Measurements from ENCODE around the gene LGALS9. TPM values are rescaled to one million over a fixed set of nuclear protein-coding genes. Genes with fewer than 3 reads are reported as not detected.

LGALS9 gene
- 12.8 and 20.8 TPM in 2 replicates for total RNA-seq

GRCh38 chr17:27630607-27631410 lies at the start of gene LGALS9:
LGALS9 (plus strand) TSS chr17:27631188; CDS start chr17:27631266, 78 bp downstream.

Small RNA genes within 50 kb of the gene (small RNA-seq; reads per million reads assigned to genes)
- not detected for gene AC015688.1
- not detected for gene AC015688.2
- not detected for gene AC015688.5
- not detected for gene CPDP1

Other genes starting within 250 kb of the LGALS9 start
- gene KSR1, start 174.7 kb upstream of the LGALS9 start, total RNA-seq: 24.4 and 32.9 TPM in 2 replicates
- not detected in 2 replicates for gene NOS2, start 169.3 kb downstream of the LGALS9 start, total RNA-seq